GM03348 (cell line): ENCODE measurements around the gene HCFC2.
"Not testable (repeated sequence)": the region's sequence is repeated elsewhere in the genome, so short reads cannot be mapped to it uniquely, and the experiment has no call there.

Experiments used
- DNase-seq: peaks from one replicate; pipeline ENCODE4 v3.0.0; 2012; ENCODE audit warnings: low spot score

The HCFC2 gene

GRCh38 chr12:104064031-104064841 lies at the start of gene HCFC2:
TSS of gene HCFC2 (plus strand) at chr12:104064531. CDS start at chr12:104064561, 30 bp downstream.
- DNase-seq, result peak; percentile 99

GRCh38 chr12:104021862-104022261 lies 42.5 kb upstream of the HCFC2 start:
- not testable (repeated sequence) for DNase-seq

- no peak for DNase-seq
These were observed 41.5 kb upstream of the HCFC2 start for GRCh38 chr12:104022786-104023185.

GRCh38 chr12:104023710-104024109 lies 40.6 kb upstream of the HCFC2 start:
- DNase-seq, result no peak

GRCh38 chr12:104024348-104024747 lies 40.0 kb upstream of the HCFC2 start:
- no peak for DNase-seq

- DNase-seq, result no peak
These were observed 38.6 kb upstream of the HCFC2 start for GRCh38 chr12:104025771-104026170.

- no peak for DNase-seq
These were observed 37.3 kb upstream of the HCFC2 start for GRCh38 chr12:104026841-104027599.

- DNase-seq, result not testable (repeated sequence)
These were observed 33.7 kb upstream of the HCFC2 start for GRCh38 chr12:104030596-104030995.

GRCh38 chr12:104036143-104036542 lies 28.2 kb upstream of the HCFC2 start:
- not testable (repeated sequence) for DNase-seq

GRCh38 chr12:104039769-104040168 lies 24.6 kb upstream of the HCFC2 start:
- not testable (repeated sequence) for DNase-seq

GRCh38 chr12:104042580-104042979 lies 21.8 kb upstream of the HCFC2 start:
- DNase-seq, result no peak

GRCh38 chr12:104044158-104044557 lies 20.2 kb upstream of the HCFC2 start:
- no peak for DNase-seq

GRCh38 chr12:104046306-104046705 lies 18.0 kb upstream of the HCFC2 start:
- DNase-seq, result no peak

GRCh38 chr12:104048162-104048561 lies 16.2 kb upstream of the HCFC2 start:
- DNase-seq, result no peak

- peak; percentile 24 for DNase-seq
These were observed 15.5 kb upstream of the HCFC2 start for GRCh38 chr12:104048811-104049210.

- DNase-seq, result peak; percentile 63
These were observed 14.9 kb upstream of the HCFC2 start for GRCh38 chr12:104049278-104049902.

GRCh38 chr12:104049903-104050356 lies 14.4 kb upstream of the HCFC2 start, which contains the start of gene GLT8D2:
TSS of gene GLT8D2 (minus strand) at chr12:104050187. CDS start at chr12:104019648, 30,539 bp downstream.
- peak; percentile 89 for DNase-seq

GRCh38 chr12:104050436-104050835 lies 13.9 kb upstream of the HCFC2 start:
- peak; percentile 20 for DNase-seq

- DNase-seq, result no peak
These were observed 9.5 kb upstream of the HCFC2 start for GRCh38 chr12:104054681-104055346.

- DNase-seq, result peak; percentile 31
These were observed 8.5 kb upstream of the HCFC2 start for GRCh38 chr12:104055686-104056388.

GRCh38 chr12:104056419-104056972 lies 7.8 kb upstream of the HCFC2 start:
- no peak for DNase-seq
